ENCODE measurements around the gene PDE6G.

GRCh38 chr17:81656835-81657234, 493 bp upstream of the PDE6G start:
- TF ChIP-seq, protein P1, sequence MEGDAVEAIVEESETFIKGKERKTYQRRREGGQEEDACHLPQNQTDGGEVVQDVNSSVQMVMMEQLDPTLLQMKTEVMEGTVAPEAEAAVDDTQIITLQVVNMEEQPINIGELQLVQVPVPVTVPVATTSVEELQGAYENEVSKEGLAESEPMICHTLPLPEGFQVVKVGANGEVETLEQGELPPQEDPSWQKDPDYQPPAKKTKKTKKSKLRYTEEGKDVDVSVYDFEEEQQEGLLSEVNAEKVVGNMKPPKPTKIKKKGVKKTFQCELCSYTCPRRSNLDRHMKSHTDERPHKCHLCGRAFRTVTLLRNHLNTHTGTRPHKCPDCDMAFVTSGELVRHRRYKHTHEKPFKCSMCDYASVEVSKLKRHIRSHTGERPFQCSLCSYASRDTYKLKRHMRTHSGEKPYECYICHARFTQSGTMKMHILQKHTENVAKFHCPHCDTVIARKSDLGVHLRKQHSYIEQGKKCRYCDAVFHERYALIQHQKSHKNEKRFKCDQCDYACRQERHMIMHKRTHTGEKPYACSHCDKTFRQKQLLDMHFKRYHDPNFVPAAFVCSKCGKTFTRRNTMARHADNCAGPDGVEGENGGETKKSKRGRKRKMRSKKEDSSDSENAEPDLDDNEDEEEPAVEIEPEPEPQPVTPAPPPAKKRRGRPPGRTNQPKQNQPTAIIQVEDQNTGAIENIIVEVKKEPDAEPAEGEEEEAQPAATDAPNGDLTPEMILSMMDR (IDR thresholded peaks at IDR 0.05) = no peak
- TF ChIP-seq POLR2AphosphoS5 (IDR thresholded peaks at IDR 0.05) = no peak
- TF ChIP-seq POLR2A (IDR thresholded peaks at IDR 0.05) = no peak
- TF ChIP-seq EP300 (IDR thresholded peaks at IDR 0.05) = no peak

All from suprapubic skin (tissue), 4 donors.